HG02938 (cell line): Measurements from ENCODE around the gene NOP14.
"Not testable (repeated sequence)": the region's sequence is repeated elsewhere in the genome, so short reads cannot be mapped to it uniquely, and the experiment has no call there.

ENCODE experiments used
- ATAC-seq: cut with Tn5 transposase; IDR thresholded peaks from one replicate; pipeline ENCODE4 v1.9.1; 2021; ENCODE audit warnings: mild to moderate bottlenecking, moderate library complexity; ENCODE audit not compliant: unreplicated experiment

The NOP14 gene

DNA sequence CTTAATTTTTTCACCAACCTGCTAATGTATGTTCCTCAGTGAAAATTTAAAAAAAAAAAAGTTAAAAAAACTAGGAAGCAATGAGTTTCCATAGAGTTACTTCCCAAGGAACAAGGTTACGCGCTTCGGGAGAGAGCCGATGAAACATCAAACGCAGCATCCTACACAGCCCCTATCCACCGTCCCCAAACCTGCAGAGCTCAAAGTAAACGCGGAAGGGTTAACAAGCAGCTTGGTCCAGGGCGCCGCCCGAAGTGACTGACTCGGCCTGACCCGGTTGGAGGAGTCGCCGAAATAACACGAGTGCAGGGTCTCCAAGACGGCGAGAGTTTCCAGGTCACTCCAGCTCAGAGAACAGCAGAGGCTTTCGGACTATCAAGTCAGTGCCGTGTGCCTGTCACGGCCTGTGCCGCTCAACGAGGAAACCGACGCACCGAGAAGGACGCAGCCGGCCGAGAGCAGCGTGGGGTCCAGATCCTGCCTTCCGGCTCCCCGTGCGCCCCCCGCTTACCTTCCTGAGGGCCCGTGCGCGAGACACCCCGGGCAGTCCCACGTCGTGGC lies 512 bp downstream of the NOP14 start:
- peak; percentile 30 for ATAC-seq

- no peak for ATAC-seq
Observed at GRCh38 chr4:2961811-2962441, 1.3 kb downstream of the NOP14 start.

GRCh38 chr4:2961421-2961810 lies 1.8 kb downstream of the NOP14 start:
- ATAC-seq = no peak

DNA sequence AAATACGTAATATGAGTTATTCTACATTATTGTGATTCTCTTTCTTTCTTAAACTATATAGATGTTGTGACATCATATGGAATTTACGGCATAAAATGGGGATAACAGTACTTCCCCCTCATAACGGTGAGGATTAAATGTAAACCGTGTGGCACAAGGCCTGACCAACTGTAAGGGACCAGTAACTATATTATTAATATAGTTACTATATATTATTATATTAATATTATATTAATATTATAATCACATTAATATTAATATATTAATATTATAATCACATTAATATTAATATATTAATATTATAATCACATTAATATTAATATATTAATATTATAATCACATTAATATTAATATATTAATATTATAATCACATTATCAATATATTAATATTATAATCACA lies 2.8 kb downstream of the NOP14 start:
- ATAC-seq = not testable (repeated sequence)

- no peak for ATAC-seq
Observed at GRCh38 chr4:2958446-2958845, 4.8 kb downstream of the NOP14 start.

GRCh38 chr4:2955186-2956044 lies 7.8 kb downstream of the NOP14 start:
- not testable (repeated sequence) for ATAC-seq

DNA sequence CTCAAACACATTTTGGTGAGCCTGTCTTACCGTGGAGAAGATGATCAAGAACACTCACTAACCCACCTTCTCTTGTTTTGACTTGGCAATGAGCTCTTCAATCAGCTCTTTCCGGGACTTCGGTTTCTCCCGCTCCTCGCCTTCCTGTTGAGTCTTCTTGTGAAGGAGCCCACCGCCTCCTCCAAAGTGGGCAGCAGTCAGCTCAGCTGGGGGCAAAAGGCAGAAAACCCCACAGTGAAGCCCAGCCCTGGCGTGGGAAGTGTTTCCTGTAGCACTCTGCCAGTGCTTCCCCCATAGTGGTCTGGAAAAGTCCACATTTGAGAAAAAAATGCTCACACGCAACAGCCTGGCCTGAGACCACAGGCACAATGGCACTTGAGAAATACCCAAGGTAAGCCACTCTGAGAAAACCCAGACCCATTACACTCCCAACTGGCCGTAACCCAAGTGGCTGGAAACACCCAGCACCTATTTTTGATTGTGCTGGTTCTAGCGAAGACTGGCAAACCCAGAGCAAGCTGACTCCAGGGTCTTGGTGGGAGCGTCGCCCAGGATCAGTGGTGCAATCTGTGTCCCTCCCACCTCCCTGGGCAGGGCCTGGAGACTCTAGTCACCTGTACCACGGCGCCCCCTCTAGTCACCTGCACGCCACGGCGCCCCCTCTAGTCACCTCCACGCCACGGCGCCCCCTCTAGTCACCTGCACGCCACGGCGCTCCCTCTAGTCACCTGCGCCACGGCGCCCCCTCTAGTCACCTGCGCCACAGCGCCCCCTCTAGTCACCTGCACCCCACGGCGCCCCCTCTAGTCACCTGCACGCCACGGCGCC lies 8.6 kb downstream of the NOP14 start:
- peak; percentile 46 for ATAC-seq

DNA sequence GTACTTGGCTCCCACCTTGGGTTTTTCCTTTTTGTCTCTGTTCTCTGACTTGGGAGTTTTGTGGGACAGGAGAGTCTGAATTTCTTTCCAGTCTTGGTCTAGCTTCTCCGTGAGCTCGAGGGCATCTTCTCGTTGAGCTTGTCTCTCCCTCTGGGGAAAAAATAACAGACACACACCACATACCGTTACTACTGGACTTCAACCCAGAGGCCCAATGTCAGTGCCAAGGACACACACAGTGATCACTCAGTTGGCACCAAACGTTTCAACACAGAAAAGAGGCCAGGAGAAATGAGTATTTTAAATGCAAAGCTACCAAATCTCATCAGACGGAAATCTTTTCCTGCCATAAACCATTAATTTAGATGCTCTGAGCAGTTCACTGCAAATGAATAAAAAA lies 9.7 kb downstream of the NOP14 start:
- no peak for ATAC-seq

GRCh38 chr4:2950221-2950989 lies 12.8 kb downstream of the NOP14 start:
- ATAC-seq = no peak

DNA sequence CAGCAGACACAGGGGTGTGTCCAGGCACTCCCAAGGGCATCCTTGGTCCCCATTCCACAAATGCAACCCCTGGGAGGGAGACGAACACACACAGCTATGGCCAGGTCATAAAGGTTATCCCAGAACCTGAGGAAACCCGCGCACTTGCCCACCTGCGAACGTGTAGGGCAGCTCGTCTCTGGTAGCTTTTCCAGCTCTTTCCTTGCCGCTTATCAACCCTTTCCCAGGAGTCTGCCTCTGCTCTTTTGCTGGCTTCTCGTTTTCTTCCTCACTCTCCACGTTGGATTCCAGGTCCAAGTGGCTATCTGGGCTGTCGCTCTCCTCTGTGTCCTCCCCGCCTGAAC lies 13.5 kb downstream of the NOP14 start:
- no peak for ATAC-seq

GRCh38 chr4:2948895-2949781 lies 14.1 kb downstream of the NOP14 start:
- no peak for ATAC-seq

DNA sequence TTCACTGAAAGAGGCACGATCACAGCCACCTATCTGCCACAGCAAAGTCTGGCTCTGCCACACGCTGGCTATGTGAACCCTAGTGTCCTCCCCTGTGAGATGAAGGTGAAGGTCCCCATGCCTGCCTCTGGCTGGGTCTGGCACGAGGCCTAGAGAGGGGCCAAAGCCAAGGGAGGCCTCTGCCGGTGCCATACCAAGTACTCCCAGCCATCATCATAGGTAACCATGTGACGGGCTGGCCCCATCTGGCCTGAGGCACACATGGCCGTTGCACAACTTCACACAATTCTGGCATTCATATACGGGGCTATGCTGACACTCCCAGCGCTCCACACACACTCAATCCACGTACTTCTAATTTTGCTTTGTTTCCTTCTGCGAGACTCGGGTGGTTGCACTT lies 15.3 kb downstream of the NOP14 start:
- ATAC-seq = no peak

- no peak for ATAC-seq
Observed at GRCh38 chr4:2946812-2947600, 16.2 kb downstream of the NOP14 start.

DNA sequence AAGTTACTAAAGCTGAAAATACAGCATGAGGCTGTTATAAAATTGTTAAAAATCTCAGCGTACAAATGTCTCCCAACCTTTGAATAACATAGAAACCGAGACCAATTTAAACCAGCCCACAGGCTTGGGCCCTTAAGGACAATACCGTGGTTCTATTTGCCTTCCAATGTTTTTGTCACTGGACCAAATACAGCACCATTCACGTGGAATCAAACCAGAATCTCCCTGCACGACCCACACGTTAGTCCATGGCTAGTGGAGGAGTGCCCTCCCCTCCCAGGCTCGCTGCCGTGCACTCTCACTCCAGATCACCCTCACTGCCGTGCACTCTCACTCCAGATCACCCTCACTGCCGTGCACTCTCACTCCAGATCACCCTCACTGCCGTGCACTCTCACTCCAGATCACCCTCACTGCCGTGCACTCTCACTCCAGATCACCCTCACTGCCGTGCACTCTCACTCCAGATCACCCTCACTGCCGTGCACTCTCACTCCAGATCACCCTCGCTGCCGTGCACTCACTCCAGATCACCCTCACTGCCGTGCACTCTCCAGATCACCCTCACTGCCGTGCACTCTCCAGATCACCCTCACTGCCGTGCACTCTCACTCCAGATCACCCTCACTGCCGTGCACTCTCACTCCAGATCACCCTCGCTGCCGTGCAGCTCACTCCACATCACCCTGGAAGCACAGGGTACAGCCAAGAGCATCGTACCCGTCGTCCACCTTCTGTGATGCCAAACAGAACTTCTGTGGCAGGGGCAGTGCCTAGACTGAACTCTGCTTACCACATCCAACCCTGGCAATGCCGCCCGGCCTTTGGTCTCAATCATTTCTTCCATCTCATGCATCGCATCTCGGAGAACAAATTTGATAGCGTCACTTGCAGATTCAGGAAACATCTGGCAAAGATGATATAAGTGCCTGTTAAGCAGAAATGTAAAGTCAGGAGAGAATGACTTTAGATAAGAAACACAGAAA lies 17.3 kb downstream of the NOP14 start:
- ATAC-seq = not testable (repeated sequence)

- no peak for ATAC-seq
Observed at GRCh38 chr4:2944586-2945526, 18.4 kb downstream of the NOP14 start.

DNA sequence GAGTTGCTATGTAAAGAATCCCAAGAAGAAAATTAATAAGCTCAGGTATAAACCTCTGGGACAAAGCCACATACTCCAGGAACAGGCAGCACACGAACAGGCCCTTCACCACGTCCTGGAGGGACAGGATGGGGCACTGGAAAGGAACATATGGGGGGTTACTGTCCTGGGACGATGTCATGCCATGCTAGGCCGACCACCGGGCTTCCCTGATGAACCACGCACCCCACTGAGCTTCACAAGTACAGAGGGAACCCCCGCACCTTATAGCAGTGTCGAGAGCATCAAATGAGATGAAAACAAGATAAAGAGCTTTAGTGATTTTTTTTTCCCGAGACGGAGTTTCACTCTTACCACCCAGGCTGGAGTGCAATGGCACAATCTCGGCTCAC lies 19.1 kb downstream of the NOP14 start:
- ATAC-seq = no peak
